HepG2 (cell line): ENCODE data around the gene ZNRF3. TPM values are rescaled to one million over a fixed set of nuclear protein-coding genes. Genes with fewer than 3 reads are reported as not detected.

Experiments used
- CENPBD1 ChIP-seq: sonication (generic); formaldehyde crosslinking; IDR thresholded peaks from 2 replicates; pipeline ENCODE4 v1.8.0; 2022; ENCODE audit warnings: missing genetic modification reagents, low read depth, mild to moderate bottlenecking, borderline replicate concordance
- FOXA3 ChIP-seq: IDR thresholded peaks from 2 replicates; pipeline ENCODE4 v1.6.1; 2016; ENCODE audit warnings: missing genetic modification reagents, missing compliant biosample characterization
- FOXP4 ChIP-seq: sonication (generic); formaldehyde crosslinking; IDR thresholded peaks from 2 replicates; pipeline ENCODE4 v1.4.0; 2020; ENCODE audit warnings: missing genetic modification reagents
- IRF2 ChIP-seq: IDR thresholded peaks from 2 replicates; pipeline ENCODE4 v1.6.1; 2018; ENCODE audit warnings: missing genetic modification reagents, missing compliant biosample characterization
- NR2C2 ChIP-seq: sonication (generic); formaldehyde crosslinking; IDR thresholded peaks from 2 replicates; pipeline ENCODE4 v1.4.0; 2020; ENCODE audit warnings: missing genetic modification reagents, mild to moderate bottlenecking, moderate library complexity, borderline replicate concordance
- PHF8 ChIP-seq: sonication (generic); formaldehyde crosslinking; IDR thresholded peaks from 2 replicates; pipeline ENCODE4 v1.5.0; 2020; ENCODE audit warnings: missing genetic modification reagents
- RCOR2 ChIP-seq: IDR thresholded peaks from 2 replicates; pipeline ENCODE4 v1.6.1; 2016; ENCODE audit warnings: missing biosample characterization, missing genetic modification reagents
- SAP130 ChIP-seq: IDR thresholded peaks from 2 replicates; pipeline ENCODE4 v1.6.1; 2016; ENCODE audit warnings: low read depth
- SIN3A ChIP-seq: IDR thresholded peaks from 2 replicates; pipeline ENCODE4 v1.6.1; 2011; ENCODE audit warnings: low read depth, mild to moderate bottlenecking, control low read depth, low read length, borderline replicate concordance
- SKIL ChIP-seq: sonication (generic); formaldehyde crosslinking; IDR thresholded peaks from 2 replicates; pipeline ENCODE4 v1.8.0; 2022; ENCODE audit warnings: missing genetic modification reagents, mild to moderate bottlenecking, moderate library complexity, borderline replicate concordance
- TCF12 ChIP-seq, 2 experiments: fragments of 450-650 bp in 1 of 2; sonication (generic) in 1 of 2; formaldehyde crosslinking in 1 of 2; IDR thresholded peaks; 2 replicates each; pipeline versions ENCODE4 v1.6.1 to v1.8.0; 2017 to 2022; ENCODE audit warnings: antibody characterized with exemption in 1 of 2, mild to moderate bottlenecking in 1 of 2, missing genetic modification reagents in 1 of 2, moderate library complexity in 1 of 2
- ZBTB10 ChIP-seq: sonication (generic); formaldehyde crosslinking; IDR thresholded peaks from 2 replicates; pipeline ENCODE4 v1.4.0; 2020; ENCODE audit warnings: missing genetic modification reagents, borderline replicate concordance
- ZBTB33 ChIP-seq: sonication (generic); formaldehyde crosslinking; IDR thresholded peaks from 2 replicates; pipeline ENCODE4 v1.4.0; 2020; ENCODE audit warnings: missing genetic modification reagents
- ZFP90 ChIP-seq: sonication (generic); formaldehyde crosslinking; IDR thresholded peaks from 2 replicates; pipeline ENCODE4 v1.8.0; 2022; ENCODE audit warnings: missing genetic modification reagents, mild to moderate bottlenecking, inconsistent platforms, borderline replicate concordance
- ZNF121 ChIP-seq: sonication (generic); formaldehyde crosslinking; IDR thresholded peaks from 2 replicates; pipeline ENCODE4 v1.5.0; 2020; ENCODE audit warnings: mild to moderate bottlenecking, missing genetic modification reagents
- ZNF788 ChIP-seq: sonication (generic); formaldehyde crosslinking; IDR thresholded peaks from 2 replicates; pipeline ENCODE4 v1.5.0; 2020; ENCODE audit warnings: mild to moderate bottlenecking, missing genetic modification reagents, borderline replicate concordance
- polyA plus RNA-seq, 8 experiments: library from polyadenylated mRNA; depleted of rRNA in 3 of 8; stranded (reverse) in 7 of 8; unstranded in 1 of 8; fragments of >200 nt; fragmentation: Illumina TruSeq in 4 of 8; extraction: Trizol in 4 of 8; gene quantifications; 2 replicates each; pipeline versions ENCODE4 v1.2.1 to v1.2.3, GENCODE V29; 2011 to 2016; ENCODE audit warnings: low read depth in 4 of 8, missing spikeins in 1 of 8, mixed read lengths in 1 of 8; ENCODE audit not compliant: insufficient read depth in 1 of 8
- total RNA-seq, 5 experiments: library from RNA; depleted of rRNA; stranded (reverse); fragments of >200 nt; fragmentation: Illumina TruSeq; extraction: Trizol; gene quantifications; 2 replicates each; pipeline ENCODE4 v1.2.3, GENCODE V29; 2016; ENCODE audit warnings: low read depth in 1 of 5

ZNRF3 gene
- total and polyA plus RNA-seq, 2 of the 13 experiments (the other 11 are each of a cell fraction or from before 2014, with no cell fraction given) = 20.3 to 36.7 TPM

- TF ChIP-seq ZBTB33 (CRISPR knock-in tag) (no peak), NR2C2 (CRISPR knock-in tag) (no peak), FOXA3 (CRISPR knock-in tag) (peak; percentile 78), IRF2 (CRISPR knock-in tag) (peak; percentile 46), ZFP90 (CRISPR knock-in tag) (no peak), FOXP4 (peak; percentile 83), RCOR2 (peak; percentile 32; the same call in 1 of the 2 replicates), ZNF788 (CRISPR knock-in tag) (peak; percentile 68; the same call in 1 of the 2 replicates), SIN3A (0 out of 2 replicates have a peak, but pooled peaks have one; percentile 56), SAP130 (CRISPR knock-in tag) (peak; percentile 82), TCF12 (IDR thresholded peaks at IDR 0.05) (no peak), TCF12 (CRISPR knock-in tag; IDR thresholded peaks at IDR 0.05) (peak; percentile 57; the same call in 1 of the 2 replicates), ZNF121 (no peak; the same call in 1 of the 2 replicates), ZBTB10 (CRISPR knock-in tag) (no peak; the same call in 1 of the 2 replicates), PHF8 (CRISPR knock-in tag) (no peak; the same call in 1 of the 2 replicates), SKIL (peak; percentile 45; the same call in 1 of the 2 replicates), CENPBD1 (CRISPR knock-in tag) (no peak)
Observed at GRCh38 chr22:28917747-28918549, 34.6 kb downstream of the ZNRF3 start (continued).
